Medulla oblongata (tissue), 1 donor: Measurements from ENCODE around the gene TST.
A peak's percentile ranks its signal among the peaks of the same experiment; 100 is the strongest.
"Not testable (repeated sequence)": the region's sequence is repeated elsewhere in the genome, so short reads cannot be mapped to it uniquely, and the experiment has no call there.

Experiments
- DNase-seq: peaks from one replicate; pipeline ENCODE4 v3.0.0-alpha.2; 2015; ENCODE audit errors: extremely low spot score

Gene TST

DNA sequence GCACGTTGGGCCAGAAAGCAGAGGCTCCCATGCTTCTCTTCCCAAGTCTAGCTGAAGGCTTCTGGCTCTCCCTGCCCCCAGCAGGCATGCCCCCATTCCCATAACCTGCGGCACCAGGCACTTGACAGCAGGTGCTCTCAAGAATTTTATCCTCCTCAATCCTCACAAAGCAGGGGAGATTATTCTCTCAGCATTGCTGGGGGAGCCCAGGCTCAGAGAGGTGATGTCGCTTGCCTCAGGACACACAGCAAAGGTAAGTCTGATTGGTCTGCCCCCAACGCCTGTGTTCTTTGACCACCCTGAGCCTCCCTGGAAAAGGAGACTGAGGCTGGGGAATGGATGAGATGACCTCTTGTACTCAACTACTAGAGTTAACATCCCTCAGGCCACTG is 4.8 kb downstream of the TST start:
- DNase-seq, result no peak

DNA sequence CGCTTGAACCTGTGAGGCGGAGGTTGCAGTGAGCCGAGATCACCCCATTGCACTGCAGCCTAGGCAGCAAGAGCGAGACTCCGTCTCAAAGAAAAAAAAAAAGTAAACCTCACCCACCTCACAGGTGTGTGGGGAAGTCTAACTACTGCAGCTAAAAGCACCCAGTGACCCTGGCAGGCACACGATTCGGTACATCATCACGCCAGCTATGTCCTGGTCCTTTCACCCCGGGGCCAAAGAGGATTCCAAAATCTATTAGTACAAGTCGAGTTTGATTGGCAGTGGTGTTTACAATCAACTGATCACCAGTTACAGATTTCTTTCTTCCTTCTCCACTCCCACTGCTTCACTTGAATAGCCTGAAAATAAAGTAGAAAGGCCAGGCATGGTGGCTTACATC is 6.3 kb downstream of the TST start:
- DNase-seq, result no peak

DNA sequence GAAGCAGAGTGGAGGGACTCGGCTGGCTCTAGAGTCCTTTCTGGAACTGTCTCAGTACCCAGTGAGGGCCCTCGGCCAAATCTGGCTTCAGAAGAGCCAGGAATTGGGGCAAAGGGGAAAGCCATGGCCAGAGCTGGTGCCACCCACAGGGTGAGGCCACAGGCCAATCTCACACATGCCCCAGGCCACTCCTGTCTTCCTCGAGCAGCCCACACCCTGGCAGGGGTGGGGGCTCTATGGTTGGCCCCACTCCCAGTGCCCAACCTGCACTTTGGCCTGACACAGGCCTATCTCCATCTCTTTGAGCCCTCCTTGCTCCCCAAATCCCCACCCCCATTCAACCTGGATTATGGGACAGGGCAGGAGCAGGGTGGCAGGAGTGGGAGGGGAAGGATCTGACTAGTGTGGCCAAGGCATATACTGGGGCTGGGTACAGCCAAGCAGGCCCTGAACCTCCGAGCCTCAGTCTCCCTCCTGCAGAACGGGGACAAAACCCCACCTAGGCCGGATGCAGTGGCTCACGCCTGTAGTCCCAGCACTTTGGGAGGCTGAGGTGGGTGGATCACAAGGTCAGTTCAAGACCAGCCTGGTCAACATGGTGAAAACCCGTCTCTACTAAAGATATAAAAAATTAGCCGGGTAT is 6.9 kb downstream of the TST start:
- peak; percentile 79 for DNase-seq

DNA sequence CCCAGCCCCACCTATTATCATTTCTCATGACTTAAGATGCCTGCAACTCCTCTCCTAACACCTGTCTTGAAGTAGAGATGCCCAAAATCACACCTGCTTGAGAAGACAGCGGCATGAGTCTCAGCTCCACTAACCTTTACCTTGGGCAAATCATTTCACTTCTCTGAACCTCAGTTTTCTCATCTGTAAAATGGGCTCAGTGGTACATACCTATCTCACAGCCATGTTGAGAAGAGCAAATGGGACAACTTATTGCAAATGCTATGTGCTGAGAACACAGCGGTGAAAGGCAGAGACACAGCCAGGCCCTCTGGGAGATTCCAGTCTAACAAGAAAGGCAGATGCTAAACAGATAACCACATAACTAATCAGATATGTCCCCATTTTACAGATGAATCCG is 7.8 kb downstream of the TST start:
- DNase-seq, result no peak

DNA sequence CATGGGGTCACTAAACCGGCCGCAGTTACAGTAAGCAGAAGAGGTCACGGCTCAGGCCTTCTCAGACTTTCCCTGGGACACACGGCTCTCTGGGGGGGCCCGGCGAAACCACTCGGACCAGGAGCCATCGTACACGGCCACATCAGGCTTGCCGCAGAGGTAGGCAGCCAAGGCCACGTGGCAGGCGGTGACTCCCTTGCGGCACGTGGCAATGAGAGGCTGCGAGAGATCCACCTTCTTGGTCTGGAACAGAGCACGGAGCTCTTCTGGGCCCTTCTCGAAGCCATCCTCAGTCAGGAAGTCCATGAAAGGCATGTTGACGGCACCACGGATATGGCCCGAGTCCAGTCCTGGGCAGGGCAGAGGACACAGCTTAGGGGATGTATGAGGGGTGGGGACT is 8.3 kb downstream of the TST start:
- DNase-seq, result no peak

DNA sequence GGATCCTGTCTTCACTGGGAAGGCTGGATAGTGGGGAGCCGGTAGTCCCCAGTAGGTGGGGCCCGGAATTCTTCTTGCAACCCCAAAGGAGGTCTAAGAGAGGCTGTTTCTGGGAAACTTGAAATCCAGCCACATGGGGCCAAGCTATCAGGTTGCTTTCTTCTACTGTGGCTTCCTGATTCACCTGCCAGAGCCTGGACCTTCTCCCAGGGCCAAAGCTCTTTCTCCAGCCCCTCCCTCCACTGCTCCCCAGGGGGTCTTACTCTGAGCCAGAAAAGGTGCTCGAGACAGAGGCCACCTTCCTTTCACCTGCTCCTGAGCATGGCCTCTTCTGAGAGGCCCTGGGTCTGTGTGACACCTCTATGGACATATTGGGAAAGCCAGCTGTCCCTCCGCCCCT is 9.1 kb downstream of the TST start:
- DNase-seq, result no peak

DNA sequence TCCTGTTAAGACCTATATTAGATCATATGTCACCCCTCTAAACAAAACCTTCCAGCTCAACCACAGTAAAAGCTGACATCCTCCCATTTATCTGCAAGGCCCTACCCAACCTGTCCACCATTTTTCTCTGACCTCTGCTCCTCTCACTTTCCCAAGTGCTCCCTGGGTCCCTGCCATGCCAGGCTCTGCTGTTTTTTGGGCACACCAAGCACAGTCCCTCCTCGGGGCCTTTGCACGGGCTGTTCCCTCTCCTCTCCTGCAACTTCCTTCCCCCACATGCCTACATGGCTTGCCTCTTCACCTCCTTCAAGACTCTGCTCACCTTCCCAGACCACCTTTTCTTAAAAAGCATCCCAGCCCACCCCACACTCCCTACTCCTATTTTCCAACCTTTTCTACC is 9.8 kb downstream of the TST start:
- no peak for DNase-seq

DNA sequence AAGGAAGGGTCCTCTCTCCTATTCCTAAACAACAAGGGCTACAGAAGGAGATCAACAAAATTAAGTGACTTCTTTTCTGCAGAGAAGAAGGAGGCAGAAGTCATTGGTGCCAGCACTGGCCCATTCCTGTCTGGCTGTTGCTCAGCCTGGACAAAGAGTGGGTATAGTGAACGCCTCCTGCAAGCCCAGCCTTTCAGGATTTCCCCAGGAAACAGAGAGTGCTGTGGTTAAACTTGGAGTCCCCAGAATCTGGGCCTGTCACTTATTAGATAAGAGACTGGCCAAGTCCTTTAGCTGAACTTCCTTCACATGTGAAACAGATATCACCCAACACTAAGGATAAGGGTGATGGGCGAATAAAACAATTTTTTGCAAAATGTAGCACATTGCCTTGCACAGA is 10.9 kb downstream of the TST start:
- DNase-seq, result no peak

DNA sequence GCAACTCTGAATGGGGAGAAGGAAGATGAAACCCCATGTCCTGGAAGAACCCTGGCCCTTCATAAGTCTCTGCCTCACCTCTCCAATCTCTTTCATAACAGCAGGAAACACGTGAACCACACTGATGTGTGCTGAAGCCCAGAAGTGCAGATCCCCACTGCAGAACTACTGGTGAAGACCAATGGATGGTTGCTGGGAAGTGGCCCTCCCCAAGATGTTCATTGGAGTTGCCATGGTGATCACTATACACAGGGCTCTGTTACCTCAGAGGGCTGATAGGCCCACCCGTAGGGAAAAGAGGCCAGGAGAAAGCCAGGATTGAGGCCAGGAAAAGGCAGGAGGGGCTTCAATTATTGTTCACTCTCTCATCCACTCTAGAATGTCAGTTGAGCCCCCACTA is 11.6 kb downstream of the TST start:
- DNase-seq, result no peak

DNA sequence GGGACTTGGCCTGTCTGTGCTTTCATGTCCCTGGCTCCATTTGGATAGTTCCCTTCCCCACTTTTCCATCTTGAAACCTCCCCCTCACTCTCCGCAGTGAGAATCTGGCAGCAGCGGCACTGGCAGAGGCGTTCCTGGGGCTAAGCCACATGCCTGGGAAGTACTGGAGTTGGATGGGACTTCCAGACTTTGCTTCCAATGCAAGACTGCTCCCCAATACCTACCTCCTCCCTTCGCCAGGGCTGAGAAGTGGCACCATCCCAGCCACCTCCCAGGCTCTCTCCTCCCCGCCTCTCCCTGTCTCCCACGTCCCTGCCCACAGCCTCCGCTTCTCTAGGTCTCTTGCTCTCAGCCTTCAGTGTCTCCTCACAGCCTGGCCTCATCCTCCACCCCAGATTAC is 16.6 kb downstream of the TST start:
- no peak for DNase-seq

DNA sequence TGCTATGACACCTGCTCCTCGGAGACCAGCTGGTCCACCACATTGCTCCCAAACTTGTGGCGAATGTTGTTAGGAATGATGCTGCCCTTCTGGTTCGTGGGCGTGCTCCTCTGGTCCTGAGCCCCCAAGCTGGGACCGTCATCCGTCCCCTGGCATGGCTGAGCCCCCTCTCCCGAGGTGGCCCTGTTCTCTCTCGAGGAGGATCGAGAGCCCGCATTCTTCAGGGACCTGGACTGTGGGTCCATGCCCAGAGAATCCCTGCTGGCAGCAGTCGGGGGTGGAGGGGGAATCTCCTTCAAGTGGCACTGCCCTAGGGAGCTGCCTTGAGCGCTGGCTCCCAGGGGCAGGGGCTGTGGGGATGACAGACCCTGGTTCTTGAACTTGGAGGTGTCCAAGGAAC is 17.4 kb downstream of the TST start:
- no peak for DNase-seq

DNA sequence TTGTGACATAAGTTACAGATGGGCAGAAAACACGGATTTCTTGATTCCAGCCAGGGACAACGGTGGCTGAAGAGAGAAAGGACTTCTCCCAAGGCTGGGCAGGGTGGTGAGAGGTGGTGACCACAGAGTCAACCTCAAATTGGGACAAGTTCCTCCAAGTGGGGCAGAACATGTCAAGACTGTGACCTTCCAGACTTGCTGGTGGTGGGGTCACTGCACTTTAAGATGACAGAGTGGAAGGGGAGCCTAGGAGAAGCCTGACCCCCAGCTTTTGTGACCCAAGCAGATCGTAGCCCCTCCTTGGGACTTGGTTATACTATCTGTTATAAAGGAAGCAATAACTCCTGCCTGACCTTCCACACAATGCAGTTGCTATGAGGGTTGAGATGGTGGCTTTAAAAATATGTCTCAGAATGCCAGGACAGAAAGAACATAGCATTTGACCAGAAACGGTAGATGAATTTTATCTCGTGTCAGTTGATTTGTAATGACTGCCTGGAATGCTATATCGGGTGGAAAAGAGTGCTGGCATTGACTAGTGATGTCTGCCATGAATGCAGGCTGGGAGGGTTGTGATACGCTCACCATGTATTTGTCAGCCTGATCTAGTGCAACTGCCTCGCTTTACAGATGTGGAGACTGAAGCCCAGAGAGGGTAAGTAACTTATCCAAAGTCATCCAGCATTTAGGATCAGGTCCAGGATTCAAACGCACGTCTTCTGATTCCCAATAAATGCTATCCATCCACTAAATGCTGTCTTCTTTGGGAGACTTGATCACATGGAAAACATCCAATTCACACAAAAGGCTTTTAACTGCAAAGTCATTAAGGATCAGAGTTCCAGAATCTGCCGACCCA is 18.3 kb downstream of the TST start:
- DNase-seq, result no peak

DNA sequence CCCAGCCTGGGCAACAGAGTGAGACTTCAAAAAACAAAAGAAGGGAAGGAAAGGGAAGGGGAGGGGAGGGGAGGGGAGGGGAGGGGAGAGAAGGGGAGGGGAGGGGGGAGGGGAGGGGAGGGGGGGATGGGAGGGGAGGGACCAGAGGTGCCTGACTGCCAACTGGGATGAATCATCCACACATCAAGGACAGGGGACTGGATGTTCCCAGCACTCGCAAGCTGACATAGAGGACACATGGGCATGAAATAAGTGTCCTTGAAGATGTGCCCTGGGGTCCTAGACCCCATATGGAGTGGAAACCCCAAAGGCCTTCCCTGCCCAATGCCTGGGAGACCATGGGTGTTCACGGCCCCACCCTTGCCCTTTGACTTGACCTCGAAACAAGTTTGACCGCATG is 19.8 kb downstream of the TST start:
- no peak for DNase-seq

DNA sequence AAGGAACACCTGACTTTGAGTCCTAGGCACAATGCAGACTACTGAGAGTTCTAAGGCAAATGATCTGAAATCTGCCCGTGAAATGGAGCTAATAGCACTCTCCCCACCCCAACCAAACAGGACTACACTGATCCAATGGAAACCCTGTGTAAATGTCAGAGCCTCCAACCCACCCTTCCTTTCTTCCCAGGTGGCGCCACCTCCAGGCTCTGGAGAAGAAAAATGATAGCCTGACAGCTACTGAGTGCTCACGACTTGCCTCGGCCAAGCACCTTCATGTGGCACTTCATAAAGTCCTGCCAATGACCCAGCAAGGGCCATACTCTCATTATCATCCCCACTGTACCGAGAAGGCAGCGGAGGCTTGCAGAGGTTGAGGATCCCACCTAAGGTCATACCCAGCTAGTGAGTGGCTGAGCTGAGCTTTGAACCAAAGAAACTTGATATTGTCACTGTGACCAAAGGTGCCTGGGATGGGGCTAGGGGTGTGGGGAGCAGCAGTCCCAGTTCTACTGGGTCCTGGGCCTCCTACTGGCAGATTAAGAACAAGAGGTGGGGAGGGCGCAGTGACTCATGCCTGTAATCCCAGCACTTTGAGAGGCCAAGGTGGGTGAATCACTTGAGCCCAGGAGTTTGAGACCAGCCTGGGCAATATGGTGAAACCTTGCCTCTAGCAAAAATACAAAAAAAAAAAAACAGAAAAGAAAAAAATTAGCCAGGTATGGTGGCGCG is 20.5 kb downstream of the TST start:
- DNase-seq, result no peak

DNA sequence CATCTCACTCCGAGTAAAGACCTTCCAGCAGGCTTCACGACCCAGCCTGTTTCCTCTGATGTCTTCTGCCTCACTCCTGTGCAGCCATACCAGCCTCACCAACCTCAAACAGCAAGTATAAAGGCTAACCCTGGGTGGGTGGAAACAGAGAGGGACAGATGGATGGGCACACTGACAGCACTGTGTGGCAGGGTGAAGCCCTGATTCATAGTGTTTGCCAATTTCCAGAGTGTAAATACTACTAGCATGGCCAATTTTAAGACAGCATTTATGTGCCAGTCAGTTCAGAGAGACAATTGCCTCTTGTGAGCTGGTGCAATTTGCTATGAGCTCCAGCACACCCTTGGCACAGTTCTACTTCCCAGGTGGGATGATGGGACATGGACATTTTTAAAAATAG is 21.5 kb downstream of the TST start:
- no peak for DNase-seq

DNA sequence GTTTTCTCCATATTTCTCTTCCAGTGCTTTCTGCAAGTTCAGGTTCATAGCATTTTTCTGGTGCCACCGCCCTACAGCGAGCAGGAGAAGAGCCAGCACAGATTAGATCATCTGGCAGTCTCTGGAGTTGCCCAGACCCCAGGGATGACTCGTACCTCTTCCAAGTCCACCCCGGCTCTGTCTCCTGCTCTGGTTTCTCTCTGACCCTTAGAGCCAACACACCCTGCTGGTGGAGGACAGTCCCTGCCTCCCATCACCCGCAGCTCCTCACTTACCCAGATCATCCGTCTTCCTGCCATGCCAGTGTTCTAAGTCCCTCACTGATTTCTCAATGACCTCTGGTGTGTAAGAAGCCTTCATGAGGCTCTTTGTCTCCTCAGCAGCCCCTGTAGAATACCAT is 28.0 kb downstream of the TST start:
- DNase-seq, result no peak

DNA sequence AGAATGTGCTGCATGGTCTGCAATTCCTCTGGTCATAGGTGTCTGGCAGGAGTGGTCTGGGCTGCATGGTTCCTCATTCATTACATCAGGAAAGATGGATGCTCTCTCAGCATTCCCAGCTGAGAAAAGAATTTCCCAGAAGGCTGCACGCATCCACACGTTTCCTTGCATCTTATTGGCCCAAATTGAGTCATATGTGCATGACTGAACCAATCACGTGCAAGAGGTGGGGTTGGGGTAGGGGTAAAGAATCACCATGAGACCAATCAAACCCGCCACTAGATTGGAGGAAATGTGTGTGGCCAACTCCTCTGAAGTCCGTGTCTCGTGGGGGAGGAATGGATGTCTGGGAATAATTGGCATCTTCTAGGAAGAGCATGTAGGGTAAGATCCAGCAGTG is 28.8 kb downstream of the TST start:
- DNase-seq, result no peak

DNA sequence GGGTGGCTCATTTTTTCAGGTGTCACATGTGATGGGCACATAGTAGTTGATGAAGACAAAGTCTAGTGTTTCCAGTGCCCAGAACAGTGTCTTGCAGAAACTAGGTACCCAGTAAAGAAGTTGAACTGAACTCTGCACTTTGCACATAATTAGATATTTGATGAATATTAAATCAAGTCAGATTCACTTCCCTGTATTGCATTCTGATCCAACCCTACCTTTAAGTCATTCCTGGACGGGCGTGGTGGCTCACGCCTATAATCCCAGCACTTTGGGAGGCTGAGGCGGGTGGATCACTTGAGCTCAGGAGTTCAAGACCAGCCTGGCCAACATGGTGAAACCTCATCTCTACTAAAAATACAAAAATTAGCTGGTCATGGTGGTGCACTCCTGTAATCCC is 30.2 kb downstream of the TST start:
- DNase-seq, result not testable (repeated sequence)

DNA sequence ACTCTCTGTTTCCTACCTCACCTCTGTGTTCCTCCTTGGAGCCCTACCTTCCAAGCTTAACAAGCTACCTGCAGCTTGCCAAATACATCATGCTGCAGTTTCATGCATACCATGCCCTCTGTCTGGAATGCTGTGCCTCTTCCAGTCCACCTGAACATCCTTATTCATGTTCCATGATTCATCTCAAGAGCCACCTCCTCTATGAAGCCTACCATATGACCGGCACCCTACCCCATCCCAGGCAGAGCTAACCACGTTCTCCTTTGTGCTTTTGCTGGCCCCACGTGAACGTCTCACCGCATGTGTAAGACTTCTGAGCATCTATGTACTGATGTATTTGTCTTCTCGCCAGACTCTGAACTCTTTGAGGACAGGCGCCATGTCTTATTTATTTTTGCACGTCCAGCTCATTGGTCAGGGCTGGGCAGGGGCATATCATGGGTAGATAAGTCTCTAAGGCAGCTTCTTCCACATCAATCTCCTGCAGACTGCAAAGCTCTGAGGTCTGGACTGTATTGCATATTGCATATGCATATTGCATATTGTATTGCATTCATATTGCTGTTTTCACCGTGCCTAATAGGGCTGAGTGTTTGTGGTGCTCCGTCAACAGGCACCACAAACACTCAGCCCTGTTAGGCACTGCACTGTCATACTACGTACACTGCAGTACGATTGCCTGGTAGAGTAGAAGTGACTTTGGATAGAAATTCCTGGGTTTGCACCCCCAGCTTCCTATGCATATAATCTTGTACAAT is 31.0 kb downstream of the TST start:
- no peak for DNase-seq

DNA sequence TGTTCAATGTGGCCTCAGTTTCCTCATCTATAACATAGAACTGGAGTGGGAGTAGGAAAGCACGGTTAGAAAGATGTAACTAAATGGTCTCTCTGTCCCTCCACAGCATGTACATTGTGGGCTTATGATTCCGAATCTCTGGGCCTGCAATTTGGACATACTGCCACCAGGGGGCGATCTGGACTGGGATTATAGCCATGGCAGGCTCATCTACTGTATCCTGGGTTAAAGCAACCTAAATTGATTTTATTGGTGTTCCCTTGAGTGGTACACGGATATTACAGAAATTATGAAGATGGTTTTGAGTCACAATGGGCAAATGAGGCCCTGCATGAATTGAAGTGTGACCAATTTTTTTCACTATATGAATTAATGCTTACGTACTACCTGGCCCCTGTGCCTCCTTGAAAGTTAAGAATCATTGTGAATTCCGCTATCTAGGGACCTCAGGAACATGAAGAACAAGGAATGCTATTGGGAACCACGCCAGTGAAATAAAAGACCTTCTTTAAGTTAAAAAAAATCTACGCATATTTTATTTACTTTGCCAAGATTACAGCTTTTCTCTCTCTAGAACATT is 32.9 kb downstream of the TST start:
- no peak for DNase-seq

DNA sequence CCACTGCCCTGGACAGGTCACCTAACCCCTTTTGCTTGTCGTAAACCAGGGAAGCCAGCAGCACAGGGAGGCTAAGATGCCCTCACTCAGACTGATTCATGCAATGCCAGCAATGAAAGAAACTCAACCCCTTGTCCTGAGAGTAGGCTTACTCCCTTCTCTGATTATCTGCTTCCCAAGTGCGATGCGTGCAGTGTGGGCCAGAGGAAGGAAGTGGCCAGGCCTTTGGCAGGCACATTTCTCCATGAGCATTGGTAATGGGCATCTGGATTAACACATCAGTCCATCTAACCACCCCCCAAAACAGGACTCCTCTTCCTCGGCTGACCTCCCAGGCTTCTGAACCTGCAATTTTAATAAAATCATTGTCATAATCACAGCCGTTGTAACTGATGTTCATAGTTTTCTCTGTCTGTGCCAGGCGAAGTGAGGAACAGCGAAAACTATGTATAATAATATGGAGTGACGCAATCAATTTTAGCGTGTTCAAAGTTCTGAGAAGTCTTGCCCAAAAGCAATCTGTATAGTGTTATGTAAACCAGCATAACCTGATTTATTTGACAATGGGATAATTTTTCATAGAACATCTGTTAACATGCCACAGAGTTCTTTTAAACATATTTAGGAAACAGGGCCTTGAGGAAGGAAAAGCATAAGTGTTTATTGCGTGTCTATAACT is 33.9 kb downstream of the TST start:
- no peak for DNase-seq
